Activated T-cell treated with anti-CD3 and anti-CD28 coated beads for 48 hours (primary cell): ENCODE results near the gene LRRC8D.

Experiments used
- DNase-seq: peaks from one replicate; pipeline ENCODE4 v3.0.0-alpha.2; 2020; ENCODE audit warnings: low read depth

LRRC8D gene

DNA sequence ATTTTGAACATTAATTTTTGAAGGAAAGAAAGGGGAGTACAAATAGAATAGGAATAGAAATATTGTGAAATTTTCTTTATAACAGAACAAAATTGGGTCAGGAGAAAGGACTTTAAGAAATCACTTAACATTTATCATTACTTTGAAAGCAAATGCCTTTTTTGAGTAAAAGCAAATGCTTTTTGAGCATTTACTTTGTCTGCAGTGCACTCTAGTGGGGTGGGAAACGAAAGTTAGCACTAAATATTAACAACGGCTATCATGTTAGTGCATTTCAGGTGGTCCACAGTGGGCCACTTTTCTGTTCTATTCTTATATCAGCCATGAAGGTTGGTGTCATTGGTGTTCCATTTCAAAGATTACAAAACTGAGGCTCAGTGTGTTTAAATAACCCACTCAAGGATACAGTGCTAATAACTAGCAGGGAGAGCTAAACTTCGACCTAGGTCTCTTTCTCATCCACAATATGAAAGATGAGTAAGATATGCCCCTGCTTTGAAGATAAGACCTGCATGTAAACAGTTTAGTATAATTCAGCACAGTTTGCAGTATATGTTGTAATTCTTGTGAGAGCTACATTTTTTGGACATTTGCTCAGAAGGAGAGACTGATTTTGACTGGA is 13.4 kb downstream of the LRRC8D start:
- no peak for DNase-seq

DNA sequence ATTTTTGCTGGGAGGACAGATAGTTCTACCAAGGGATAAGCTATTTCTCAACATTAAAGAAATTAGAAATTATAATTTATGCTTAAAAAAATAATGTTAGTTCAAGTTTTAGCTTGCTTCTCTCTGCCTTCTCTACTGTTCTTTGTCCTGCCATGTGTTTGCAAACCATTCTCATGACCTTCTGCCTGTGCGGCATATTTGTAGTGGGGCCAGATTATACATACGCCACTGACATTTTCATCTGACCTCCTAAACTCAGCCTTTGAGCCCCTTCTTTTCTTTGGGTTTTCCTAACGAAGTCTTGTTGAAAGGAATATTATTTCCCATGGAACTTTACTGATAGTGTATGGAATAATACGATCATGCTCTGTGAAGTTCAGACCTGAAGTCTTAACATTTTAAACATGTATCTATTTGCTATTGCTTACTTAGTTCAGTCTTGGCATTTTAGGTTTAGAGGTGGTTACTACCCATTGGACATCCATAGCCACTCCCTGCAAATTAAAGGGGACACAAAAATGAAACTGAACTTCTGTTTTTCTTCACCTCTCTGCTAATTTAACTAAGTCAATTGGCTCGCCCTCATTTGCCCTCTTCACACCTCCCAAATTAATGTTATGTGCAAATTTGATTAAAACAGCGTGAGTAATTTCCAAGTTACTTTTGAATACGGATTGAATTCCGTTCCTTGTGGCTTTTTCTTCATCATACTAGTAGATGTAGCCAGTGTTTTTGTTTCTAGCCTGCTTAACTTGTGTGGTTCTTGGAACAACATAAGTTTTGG is 15.6 kb downstream of the LRRC8D start:
- no peak for DNase-seq

DNA sequence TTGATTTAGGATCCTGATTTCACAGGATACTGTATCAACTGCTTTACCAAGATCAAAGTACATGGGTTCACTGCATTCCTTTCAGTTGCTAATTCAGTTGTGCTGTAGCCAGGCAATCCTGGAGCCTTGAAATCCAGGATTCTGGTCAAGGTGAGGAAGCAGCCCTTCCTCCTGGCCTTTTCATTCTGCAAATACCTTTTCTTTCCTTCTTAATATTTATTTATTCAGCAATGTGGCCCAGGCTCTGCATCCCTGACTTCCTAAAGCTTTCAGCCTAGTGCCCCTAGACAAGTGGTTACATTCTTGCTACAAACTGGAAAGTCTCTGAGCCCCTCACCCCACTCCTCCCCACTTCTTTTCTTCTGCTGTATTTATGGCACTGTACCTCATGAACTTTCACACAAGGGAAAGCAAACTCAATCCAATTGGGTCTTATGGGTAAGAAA is 16.2 kb downstream of the LRRC8D start:
- DNase-seq: no peak

DNA sequence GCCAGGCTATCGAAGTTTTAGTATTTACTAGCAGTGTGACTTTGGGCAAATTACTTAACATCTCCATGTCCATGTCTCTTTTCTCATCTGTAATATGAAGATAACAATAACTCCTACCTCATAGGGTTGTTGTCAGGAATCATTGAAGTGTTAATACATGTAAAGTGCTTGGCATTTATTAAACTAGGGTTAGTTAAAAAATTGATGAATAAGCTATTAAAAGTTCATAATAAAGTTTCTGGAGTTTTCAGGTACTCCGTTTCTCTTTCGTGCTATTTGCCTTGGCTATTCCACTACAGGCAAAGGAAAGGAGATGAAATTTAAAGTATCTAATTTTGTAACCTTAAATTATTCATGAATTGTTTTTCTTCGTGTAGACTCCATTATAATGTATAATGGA is 16.7 kb downstream of the LRRC8D start:
- DNase-seq: no peak

DNA sequence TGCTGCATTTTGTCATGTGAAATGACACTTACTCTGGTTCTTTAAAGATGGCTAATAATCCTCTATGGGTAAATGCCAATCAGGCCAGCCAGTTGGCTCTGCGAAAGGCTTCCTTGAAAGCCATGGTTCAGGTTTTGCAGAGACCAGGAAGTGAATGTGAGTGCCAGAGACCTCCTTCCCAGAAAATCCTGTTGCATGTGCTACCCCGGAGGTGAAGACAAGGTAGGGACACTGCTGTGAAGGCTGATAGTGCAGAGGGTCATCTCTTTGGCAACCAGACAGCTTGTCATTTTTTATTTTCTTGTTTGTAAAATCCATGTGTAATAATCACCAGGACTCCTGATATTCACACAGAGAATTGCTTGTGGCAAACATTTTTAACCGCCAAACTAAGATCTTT is 18.7 kb downstream of the LRRC8D start:
- no peak for DNase-seq

DNA sequence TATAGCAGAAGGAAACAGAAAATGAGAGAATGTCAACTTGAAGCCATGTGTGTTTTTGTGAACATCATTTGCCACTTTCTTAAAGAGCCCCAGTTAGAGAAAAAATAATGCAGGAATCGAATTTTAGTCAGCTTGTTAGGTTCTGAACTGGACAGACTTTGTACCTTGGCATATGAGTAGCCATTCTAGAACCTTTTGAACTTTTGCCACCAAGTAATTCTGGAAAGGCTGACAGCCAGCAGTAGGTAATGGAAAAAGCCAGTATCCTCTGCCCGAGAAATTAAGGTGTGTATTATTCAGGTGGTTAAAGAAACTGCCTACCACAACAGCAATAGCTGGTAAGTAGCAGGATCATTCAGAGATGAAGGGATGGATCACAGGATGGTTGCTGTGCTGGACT is 20.7 kb downstream of the LRRC8D start:
- no peak for DNase-seq

DNA sequence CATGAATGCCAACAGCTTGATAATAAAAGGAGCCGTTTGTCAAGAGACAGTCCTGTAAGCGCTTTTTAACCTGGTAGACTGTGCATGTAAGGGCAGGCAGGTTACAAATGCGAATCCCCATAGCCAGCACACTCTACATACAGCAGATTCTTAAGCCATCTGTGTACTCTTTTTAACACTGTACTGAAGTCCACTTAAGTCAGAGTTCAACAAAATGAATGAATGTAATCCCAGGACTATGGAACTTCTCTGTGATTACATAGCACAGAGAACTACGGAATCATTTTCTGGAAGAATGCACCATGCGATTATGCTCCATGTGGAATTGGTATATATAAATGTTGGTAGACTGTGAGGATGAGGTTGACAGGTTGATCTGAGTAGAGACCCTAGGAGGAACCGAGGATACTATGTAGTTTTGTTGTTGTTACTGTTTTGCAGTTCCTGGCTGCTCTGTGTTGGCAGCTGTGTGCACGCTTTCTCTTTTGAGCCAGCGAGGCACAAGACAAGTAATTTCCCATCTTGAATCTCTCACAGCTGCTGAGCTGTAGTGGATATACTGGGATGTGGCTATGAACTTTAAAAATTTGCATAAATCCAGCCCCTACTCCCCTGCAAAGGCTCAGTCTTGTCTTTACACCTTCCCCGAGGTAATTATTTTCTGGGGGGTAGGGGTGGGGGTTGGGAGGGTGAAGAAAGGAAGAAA is 21.9 kb downstream of the LRRC8D start:
- no peak for DNase-seq

DNA sequence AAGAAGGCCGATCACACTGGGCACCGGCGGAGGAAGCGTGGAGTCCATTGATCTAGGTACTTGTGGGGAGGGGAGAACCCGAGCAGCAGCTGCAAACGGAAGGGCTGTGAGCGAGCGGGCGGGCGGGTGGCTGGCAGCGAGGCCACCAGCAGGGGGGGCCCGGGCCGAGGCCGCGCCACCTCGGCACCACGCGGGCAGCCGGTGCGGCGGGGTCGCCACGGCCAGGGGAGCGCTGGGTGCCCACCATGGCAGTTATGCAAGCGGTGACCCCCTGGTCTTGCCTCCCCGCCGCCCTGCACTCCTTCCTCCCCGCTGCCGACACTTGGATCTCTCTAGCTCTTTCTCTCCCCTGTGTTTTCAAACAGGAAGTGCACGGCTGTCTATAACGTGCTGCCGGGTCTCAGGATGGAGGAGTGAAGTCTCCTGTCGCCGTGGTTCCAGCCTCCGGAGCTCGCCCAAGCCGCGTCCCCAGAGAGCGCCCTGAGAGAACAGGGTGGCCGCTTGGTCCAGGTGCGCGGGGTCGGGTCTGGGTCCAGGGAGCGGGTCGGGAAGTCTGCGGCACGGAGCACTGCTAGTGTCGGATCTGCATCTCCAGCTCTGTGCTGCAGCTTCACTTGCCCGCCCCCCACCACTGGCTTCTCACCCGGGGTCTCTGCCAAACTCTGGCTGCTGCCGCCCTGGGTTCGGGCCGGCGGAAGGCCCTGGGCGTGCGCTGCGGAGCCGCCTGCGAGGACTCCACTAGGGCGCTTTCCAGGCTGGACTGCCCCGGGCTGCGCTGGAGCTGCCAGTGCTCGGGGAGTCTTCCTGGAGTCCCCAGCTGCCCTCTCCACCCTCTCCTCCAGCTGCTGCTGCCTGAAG is 22.7 kb downstream of the LRRC8D start:
- DNase-seq: peak; percentile 79

DNA sequence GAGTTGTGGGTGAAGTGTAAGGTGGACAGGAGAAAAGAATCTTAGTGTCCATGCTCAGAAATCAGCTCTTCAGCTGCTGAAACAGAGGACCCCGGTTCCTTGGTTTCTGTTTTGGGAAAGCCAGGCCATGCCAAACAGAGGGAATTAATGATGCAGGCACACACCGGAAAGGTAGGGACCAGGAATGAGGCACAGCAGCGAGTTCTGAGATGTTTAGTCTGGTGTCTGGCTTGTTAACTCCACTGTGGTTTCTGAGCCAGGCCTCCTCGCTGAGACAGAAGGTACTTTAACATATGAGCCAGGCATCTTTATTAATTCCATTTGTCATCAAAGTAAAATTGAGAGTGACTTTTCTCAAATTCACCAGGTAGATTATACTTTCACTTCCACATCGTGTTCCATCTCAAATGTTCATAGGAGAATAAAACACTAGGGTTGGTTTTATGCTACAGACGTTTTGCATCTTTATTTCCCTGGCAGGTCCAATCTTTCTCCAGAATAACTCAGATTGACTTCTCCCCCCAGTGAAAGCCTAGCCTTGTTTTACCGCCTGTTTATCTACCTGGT is 23.5 kb downstream of the LRRC8D start:
- DNase-seq: no peak

DNA sequence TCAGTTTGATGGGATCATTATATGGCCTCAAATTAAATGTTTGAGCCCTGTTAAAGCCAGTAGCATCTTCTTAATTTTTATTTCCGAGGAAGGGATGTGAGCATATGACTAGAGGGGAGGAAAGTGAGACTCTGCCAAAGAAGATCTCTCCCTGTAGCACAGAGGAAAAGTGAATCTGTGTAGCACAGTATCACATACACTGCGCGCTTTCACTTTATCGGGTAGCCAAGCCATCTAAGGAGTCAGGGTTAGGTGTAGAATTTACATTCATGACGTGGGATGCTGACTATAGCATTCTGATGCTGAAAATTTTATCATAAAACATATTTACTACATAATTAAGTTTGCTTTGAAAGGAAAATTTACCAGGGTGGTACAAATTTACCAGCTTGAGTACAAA is 24.0 kb downstream of the LRRC8D start:
- DNase-seq: no peak

DNA sequence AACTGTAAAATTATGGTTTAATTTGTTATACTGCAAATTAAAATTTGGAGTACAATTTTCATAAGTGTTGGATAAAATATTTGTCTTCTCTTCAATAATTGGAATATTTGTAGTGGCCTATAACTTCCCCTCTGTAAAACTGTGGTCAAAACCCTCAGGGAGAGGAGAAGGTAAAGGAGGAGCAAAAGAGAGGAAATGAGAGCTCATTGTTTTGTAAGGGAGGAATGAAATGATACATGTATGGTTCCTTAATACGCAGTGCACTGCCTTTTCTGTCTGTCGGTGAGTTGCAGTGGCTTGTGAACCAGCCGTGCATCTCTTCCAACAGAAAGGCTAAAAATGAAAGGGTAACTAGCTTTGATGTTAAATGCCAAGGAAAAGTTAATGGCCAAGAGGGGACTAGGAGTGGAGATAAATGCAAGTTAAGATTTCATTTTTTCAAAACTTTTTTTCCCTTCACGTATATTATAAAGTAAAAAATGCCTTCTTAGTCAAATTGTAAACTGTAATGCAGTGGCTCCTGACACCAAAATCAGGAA is 26.4 kb downstream of the LRRC8D start:
- DNase-seq: no peak

DNA sequence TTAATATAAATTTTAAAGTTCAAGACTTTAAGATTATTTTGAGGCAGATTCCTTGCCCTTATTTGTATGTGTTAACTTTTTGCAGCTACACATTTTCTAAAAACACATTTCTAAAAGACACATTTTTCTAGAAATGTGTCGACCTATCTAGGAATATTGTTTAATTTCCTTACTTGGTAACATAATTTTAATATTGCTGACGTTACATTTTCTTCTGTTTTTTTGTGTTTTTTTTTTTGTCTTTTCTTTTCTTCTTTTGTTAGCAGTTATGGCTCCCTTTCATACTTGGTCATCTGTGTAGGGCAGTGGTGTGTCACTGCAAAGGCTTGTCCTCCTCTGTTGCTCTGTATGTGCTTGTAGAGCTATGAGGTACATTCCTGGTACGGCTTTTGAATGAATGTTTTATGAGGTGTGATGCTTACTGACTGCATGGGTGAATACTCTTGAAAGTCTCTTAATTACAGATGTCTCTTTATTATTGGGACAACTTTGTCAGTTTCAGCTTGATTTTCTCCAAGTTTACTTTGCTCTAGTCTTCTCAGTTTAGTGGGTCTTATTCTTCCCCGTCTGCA is 30.1 kb downstream of the LRRC8D start:
- DNase-seq: no peak

DNA sequence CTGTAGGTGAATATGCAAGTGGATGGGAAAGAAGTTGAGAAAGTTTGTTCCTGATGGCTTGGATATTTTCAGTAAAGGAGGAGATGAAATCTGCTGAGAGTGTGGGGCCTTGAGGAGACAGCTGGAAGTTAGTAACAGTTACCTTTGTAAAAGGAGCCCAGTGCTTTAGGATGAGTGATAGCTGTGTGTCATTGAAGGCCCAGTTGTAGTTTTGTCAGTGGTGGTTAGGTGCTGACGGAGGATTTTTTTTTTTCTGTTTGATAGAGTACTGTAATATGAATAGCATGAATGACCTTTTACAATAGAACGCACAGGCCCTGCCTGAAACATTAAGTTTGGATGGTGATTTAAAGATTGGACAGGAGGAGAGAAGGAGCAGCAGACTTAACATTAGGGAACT is 33.3 kb downstream of the LRRC8D start:
- DNase-seq: no peak

DNA sequence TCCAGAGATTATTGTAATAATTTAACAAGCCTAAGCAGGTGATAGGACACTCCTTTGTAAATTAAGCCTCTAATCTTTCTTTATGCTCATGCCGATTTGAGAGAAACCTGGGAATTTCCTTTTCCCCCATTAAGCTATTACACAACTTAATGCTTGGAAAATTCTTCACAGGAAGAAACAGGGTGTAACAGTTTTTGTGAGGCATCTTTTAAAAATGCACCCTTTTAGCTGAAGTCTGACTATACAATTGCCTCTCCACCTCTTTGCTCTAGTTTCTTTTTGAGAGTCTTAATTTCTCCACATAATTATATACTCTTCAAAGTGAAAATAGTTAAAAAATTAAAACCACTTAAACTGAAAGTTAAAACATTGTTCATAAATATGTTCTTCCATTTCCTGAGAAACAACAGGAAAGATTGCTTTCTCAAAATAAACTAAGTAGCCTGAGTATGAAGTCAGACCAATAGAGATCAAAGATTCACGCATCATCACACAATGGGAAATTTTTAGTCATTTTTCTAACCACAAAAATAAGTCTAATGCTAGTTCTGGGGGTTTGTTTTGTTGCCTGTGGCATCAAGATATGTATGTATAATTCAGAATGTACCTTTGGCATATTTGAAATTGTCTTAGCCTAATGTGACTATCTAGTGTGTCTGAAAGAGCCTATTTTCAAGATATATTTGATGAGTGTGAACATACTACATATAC is 34.7 kb downstream of the LRRC8D start:
- no peak for DNase-seq

DNA sequence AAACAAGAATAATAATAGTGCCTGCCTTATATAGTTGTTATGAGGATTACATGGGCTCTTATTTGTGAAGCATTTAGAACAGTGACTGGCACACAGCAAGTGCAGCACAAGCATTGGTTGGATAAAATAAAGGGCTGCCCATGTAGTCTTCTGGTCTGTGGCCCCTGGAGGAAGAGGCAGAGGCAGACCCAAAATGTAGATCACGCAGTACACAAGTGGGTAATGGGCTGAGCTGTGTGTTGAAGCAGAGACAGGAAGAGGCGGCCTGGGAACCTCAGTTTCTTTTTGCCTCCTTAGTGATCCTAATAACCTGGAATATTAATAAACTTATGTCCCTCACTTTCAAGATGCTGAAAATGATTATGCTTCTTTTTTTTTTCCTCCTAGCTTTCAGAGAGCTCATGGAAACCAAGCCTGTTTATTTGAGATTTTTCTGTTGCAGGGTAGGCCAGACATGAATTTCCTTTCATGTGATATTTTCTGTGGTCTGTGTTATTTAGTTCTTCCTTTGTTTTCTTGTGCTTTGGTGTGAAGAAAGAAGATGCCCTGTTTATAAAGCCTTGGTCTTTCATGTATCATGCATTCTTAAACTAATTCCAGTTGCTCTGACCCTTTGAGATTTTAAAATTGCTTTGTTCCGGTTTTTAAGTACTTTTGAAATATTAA is 42.5 kb downstream of the LRRC8D start:
- no peak for DNase-seq

DNA sequence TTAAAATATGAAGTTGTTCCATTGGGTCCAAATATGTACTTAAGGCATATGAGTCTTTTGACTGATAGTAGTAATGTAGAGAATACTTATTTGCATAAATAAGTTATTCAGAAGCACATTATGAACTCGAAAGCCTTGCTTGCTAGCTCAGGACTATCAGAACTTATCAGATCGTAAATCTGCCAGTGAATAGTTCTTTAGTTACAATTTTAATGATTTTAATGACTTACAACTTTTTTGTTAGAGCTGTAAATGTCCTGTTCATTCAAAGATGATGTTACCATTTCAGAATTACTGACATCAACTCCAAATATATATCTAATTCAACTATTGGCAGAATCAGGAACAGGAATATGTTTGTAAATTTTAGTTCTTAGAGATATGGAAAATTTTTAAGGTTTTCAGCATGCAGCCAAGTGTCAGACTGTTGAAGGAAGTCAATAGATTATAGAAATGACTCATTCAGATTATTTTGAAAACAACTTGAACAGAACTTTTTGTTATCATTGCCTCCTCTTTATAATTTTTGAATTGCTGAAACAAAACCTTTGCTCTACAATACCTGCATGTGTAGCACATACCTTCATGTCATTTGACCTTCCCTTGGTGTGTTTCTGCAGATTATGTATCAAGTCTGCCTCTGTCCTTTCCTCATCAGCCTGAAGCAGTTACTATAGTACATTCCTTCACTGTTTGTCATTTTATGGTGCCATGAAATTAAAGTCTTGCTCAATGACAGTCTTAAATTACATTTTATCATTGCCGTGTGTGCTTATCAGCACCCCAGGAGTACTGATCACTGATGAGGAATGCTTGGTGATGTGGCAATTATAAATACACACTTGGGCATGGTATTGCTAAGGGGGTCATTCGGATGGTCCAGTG is 44.9 kb downstream of the LRRC8D start:
- DNase-seq: no peak

DNA sequence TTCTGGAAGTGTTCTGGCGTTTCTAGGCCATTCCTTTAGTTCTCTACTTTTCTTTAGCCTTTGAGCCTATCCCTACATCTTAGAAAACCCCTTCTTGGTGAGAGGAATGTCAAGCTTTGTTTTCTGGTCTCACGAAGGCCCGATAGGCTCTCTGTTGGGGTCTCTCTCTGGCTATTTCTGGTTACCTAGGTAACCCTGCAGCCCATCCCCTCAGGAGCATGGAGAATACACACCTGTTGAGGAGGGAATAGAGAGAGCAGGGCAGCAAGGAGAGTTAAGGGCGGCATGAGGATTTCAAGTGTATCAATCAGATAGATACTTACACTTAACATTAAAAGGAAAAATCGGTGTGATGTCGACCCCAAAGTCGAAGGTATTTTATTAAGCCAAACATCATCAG is 45.7 kb downstream of the LRRC8D start:
- no peak for DNase-seq

DNA sequence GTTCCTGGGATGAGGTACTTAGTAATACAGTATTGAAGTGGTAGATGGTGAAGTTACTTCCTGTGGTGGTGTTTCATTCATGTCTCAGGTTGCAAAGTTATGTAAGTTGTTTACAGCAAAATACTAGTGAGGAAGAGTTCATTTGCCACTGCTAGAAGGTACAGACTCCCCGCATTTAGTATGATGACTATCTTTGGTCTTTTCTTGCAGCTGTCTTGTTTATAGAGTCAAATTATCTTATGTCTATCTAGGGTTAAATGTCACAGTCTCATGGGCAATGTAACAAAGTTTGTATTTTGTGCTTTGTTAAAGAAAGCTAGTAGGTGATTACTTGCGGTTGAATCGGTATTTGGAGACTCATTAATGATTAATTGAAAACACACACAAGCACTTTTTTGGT is 50.2 kb downstream of the LRRC8D start:
- no peak for DNase-seq
